ENCODE data around the gene RPL5. TPM values are rescaled to one million over a fixed set of nuclear protein-coding genes. Genes with fewer than 3 reads are reported as not detected.
A peak's percentile ranks its signal among the peaks of the same experiment; 100 is the strongest.

The RPL5 gene
- total RNA-seq (2021) (1,430 to 1,486 TPM (median 1,433 TPM) in 3 replicates), Bru-seq, nascent RNA (percentile 99 among the genes with signal in this experiment)
- long read RNA-seq, experiment 1, transcript RPL5-205 (3 exons, 1,210 nt), result minor isoform, 12 of 960 reads
- long read RNA-seq, experiment 1, transcript RPL5-210 (7 exons, 896 nt), result minor isoform, 6 of 960 reads
- long read RNA-seq, experiment 1, transcript RPL5-207 (2 exons, 271 nt), result minor isoform, 15 of 960 reads
- long read RNA-seq, experiment 1, transcript RPL5-208 (8 exons, 1,085 nt), result major isoform, 806 of 960 reads
- long read RNA-seq, experiment 1, partial matches to known transcripts, result 83 of 960 reads
- long read RNA-seq, experiment 1, other reads (novel, unspliced or antisense), result 37 of 960 reads
- long read RNA-seq, experiment 2, transcript RPL5-205 (3 exons, 1,210 nt), result minor isoform, 86 of 2,768 reads
- long read RNA-seq, experiment 2, transcript RPL5-208 (8 exons, 1,085 nt), result major isoform, 2,096 of 2,768 reads
- long read RNA-seq, experiment 2, transcript RPL5-207 (2 exons, 271 nt), result minor isoform, 25 of 2,768 reads
- long read RNA-seq, experiment 2, transcript RPL5-210 (7 exons, 896 nt), result minor isoform, 26 of 2,768 reads
- long read RNA-seq, experiment 2, partial matches to known transcripts, result 437 of 2,768 reads
- long read RNA-seq, experiment 2, other reads (novel, unspliced or antisense), result 97 of 2,768 reads
- long read RNA-seq, experiment 3, transcript RPL5-208 (8 exons, 1,085 nt), result major isoform, 6,032 of 6,350 reads
- long read RNA-seq, experiment 3, transcript RPL5-210 (7 exons, 896 nt), result minor isoform, 27 of 6,350 reads
- long read RNA-seq, experiment 3, transcript RPL5-212 (4 exons, 733 nt), result minor isoform, 8 of 6,350 reads
- long read RNA-seq, experiment 3, partial matches to known transcripts, result 121 of 6,350 reads
- long read RNA-seq, experiment 3, other reads (novel, unspliced or antisense), result 162 of 6,350 reads

- Mint-ChIP-seq H3K27ac (peak within 1 kb of the TSS; percentile 97), H3K36me3 (peaks cover 51% of the 10 kb centered on the region)
- CTCF ChIA-PET, result interaction anchor here (0.6 to 2.5 kb wide), 16 partner anchors 8 to 329 kb away, joined by 3 to 27 read pairs (median 4); partner anchors contain the start of gene EVI5
- TF ChIP-seq, protein P1, sequence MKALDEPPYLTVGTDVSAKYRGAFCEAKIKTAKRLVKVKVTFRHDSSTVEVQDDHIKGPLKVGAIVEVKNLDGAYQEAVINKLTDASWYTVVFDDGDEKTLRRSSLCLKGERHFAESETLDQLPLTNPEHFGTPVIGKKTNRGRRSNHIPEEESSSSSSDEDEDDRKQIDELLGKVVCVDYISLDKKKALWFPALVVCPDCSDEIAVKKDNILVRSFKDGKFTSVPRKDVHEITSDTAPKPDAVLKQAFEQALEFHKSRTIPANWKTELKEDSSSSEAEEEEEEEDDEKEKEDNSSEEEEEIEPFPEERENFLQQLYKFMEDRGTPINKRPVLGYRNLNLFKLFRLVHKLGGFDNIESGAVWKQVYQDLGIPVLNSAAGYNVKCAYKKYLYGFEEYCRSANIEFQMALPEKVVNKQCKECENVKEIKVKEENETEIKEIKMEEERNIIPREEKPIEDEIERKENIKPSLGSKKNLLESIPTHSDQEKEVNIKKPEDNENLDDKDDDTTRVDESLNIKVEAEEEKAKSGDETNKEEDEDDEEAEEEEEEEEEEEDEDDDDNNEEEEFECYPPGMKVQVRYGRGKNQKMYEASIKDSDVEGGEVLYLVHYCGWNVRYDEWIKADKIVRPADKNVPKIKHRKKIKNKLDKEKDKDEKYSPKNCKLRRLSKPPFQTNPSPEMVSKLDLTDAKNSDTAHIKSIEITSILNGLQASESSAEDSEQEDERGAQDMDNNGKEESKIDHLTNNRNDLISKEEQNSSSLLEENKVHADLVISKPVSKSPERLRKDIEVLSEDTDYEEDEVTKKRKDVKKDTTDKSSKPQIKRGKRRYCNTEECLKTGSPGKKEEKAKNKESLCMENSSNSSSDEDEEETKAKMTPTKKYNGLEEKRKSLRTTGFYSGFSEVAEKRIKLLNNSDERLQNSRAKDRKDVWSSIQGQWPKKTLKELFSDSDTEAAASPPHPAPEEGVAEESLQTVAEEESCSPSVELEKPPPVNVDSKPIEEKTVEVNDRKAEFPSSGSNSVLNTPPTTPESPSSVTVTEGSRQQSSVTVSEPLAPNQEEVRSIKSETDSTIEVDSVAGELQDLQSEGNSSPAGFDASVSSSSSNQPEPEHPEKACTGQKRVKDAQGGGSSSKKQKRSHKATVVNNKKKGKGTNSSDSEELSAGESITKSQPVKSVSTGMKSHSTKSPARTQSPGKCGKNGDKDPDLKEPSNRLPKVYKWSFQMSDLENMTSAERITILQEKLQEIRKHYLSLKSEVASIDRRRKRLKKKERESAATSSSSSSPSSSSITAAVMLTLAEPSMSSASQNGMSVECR (CRISPR knock-in tag; IDR thresholded peaks at IDR 0.05; ENCODE audit: borderline replicate concordance), result peak; percentile 97
- TF ChIP-seq TP53 (CRISPR knock-in tag; IDR thresholded peaks at IDR 0.05) (no peak; the same call in 1 of the 2 replicates), PREB (CRISPR knock-in tag; IDR thresholded peaks at IDR 0.05; ENCODE audit: borderline replicate concordance) (no peak; the same call in 1 of the 2 replicates), JUN (CRISPR knock-in tag; IDR thresholded peaks at IDR 0.05) (0 out of 2 replicates have a peak, but pooled peaks have one; percentile 86), RORB (CRISPR knock-in tag; IDR thresholded peaks at IDR 0.05) (no peak), ZNF425 (CRISPR knock-in tag; conservative IDR thresholded peaks at IDR 0.05) (peak; percentile 63; the same call in 1 of the 2 replicates), SMAD4 (CRISPR knock-in tag; IDR thresholded peaks at IDR 0.05) (peak; percentile 86), ERG (CRISPR knock-in tag; IDR thresholded peaks at IDR 0.05) (peak; percentile 61; the same call in 1 of the 2 replicates), ATF3 (CRISPR knock-in tag; conservative IDR thresholded peaks at IDR 0.05) (no peak), ZNF416 (CRISPR knock-in tag; IDR thresholded peaks at IDR 0.05) (peak; percentile 78; the same call in 1 of the 2 replicates), GTF2I (CRISPR knock-in tag; conservative IDR thresholded peaks at IDR 0.05) (no peak), ZNF512 (CRISPR knock-in tag; IDR thresholded peaks at IDR 0.05; ENCODE audit: borderline replicate concordance) (no peak)
- TF ChIP-seq, protein P2, sequence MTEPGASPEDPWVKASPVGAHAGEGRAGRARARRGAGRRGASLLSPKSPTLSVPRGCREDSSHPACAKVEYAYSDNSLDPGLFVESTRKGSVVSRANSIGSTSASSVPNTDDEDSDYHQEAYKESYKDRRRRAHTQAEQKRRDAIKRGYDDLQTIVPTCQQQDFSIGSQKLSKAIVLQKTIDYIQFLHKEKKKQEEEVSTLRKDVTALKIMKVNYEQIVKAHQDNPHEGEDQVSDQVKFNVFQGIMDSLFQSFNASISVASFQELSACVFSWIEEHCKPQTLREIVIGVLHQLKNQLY (CRISPR knock-in tag; IDR thresholded peaks at IDR 0.05), result 0 out of 2 replicates have a peak, but pooled peaks have one; percentile 47
- TF ChIP-seq, protein P3, sequence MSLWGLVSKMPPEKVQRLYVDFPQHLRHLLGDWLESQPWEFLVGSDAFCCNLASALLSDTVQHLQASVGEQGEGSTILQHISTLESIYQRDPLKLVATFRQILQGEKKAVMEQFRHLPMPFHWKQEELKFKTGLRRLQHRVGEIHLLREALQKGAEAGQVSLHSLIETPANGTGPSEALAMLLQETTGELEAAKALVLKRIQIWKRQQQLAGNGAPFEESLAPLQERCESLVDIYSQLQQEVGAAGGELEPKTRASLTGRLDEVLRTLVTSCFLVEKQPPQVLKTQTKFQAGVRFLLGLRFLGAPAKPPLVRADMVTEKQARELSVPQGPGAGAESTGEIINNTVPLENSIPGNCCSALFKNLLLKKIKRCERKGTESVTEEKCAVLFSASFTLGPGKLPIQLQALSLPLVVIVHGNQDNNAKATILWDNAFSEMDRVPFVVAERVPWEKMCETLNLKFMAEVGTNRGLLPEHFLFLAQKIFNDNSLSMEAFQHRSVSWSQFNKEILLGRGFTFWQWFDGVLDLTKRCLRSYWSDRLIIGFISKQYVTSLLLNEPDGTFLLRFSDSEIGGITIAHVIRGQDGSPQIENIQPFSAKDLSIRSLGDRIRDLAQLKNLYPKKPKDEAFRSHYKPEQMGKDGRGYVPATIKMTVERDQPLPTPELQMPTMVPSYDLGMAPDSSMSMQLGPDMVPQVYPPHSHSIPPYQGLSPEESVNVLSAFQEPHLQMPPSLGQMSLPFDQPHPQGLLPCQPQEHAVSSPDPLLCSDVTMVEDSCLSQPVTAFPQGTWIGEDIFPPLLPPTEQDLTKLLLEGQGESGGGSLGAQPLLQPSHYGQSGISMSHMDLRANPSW (CRISPR knock-in tag; conservative IDR thresholded peaks at IDR 0.05; ENCODE audit: low read depth), result no peak
These were observed at the start of gene RPL5 for GRCh38 chr1:92831762-92832536. Gene RPL5 (plus strand): TSS chr1:92832040. CDS start chr1:92832115, 75 bp downstream.

More at GRCh38 chr1:92831762-92832536, at the start of gene RPL5:
- Mint-ChIP-seq H3K27me3 (ENCODE audit: low read depth) (no peaks in the 10 kb centered on the region; the same call in 1 of the 2 replicates), H3K9me3 (no peaks in the 10 kb centered on the region), H3K4me3 (peak within 1 kb of the TSS; percentile 95), H3K4me1 (peaks cover 35% of the 10 kb centered on the region)
- POLR2A ChIA-PET, result interaction anchor here (0.5 to 1.7 kb wide), 16 partner anchors 9 to 1052 kb away, joined by 3 to 12 read pairs (median 4); partner anchors contain the start of genes EVI5 and MTF2
- DNase-seq (ENCODE audit: low spot score), result peak; percentile 97
- ATAC-seq, result peak; percentile 93

Measured in WTC11 (cell line).